IMR-90 (cell line): ENCODE measurements around the gene KCNMA1.

Experiments
- CEBPB ChIP-seq: IDR thresholded peaks from 2 replicates; pipeline ENCODE4 v1.6.1; 2012; ENCODE audit warnings: low read depth, low read length, improper control_type of control experiment
- CHD1 ChIP-seq: IDR thresholded peaks from 2 replicates; pipeline ENCODE4 v1.6.1; 2012; ENCODE audit warnings: low read depth, low read length, improper control_type of control experiment
- CTCF ChIP-seq: conservative IDR thresholded peaks from 2 replicates; pipeline ENCODE4 v1.5.1; 2012; ENCODE audit warnings: mild to moderate bottlenecking, low read depth, low read length, improper control_type of control experiment
- ELK1 ChIP-seq: fragments of 150-350 bp; IDR thresholded peaks from 2 replicates; pipeline ENCODE4 v1.6.1; 2016; ENCODE audit warnings: low read depth, mild to moderate bottlenecking, low read length, moderate library complexity, borderline replicate concordance
- FOS ChIP-seq: fragments of 150-350 bp; IDR thresholded peaks from 2 replicates; pipeline ENCODE4 v1.6.1; 2016; ENCODE audit warnings: low read depth, low read length
- MAFK ChIP-seq: IDR thresholded peaks from 2 replicates; pipeline ENCODE4 v1.6.1; 2012; ENCODE audit warnings: low read depth, low read length, improper control_type of control experiment
- MXI1 ChIP-seq: IDR thresholded peaks from 2 replicates; pipeline ENCODE4 v1.6.1; 2012; ENCODE audit warnings: low read depth, mild to moderate bottlenecking, low read length, moderate library complexity, borderline replicate concordance
- NFE2L2 ChIP-seq: fragments of 150-350 bp; IDR thresholded peaks from 2 replicates; pipeline ENCODE4 v1.6.1; 2016; ENCODE audit warnings: low read depth, mild to moderate bottlenecking, low read length
- POLR2A ChIP-seq: IDR thresholded peaks from 2 replicates; pipeline ENCODE4 v1.6.1; 2012; ENCODE audit warnings: mild to moderate bottlenecking, low read depth, low read length
- RAD21 ChIP-seq: IDR thresholded peaks from 2 replicates; pipeline ENCODE4 v1.6.1; 2012; ENCODE audit warnings: low read length, improper control_type of control experiment
- RCOR1 ChIP-seq: IDR thresholded peaks from 2 replicates; pipeline ENCODE4 v1.6.1; 2012; ENCODE audit warnings: mild to moderate bottlenecking, low read length, improper control_type of control experiment; ENCODE audit not compliant: insufficient replicate concordance
- RFX5 ChIP-seq: IDR thresholded peaks from 2 replicates; pipeline ENCODE4 v1.8.0; 2012; ENCODE audit warnings: low read depth, mild to moderate bottlenecking, low read length, moderate library complexity
- SMC3 ChIP-seq: fragments of 150-350 bp; IDR thresholded peaks from 2 replicates; pipeline ENCODE4 v1.6.1; 2016; ENCODE audit warnings: low read depth, mild to moderate bottlenecking, antibody characterized with exemption, low read length, moderate library complexity
- USF2 ChIP-seq: fragments of 150-350 bp; IDR thresholded peaks from 2 replicates; pipeline ENCODE4 v1.6.1; 2017; ENCODE audit warnings: mild to moderate bottlenecking, antibody characterized with exemption, low read length, low read depth

GRCh38 chr10:77442699-77443189 is 194.9 kb downstream of the KCNMA1 start:
- TF ChIP-seq CTCF = no peak
- TF ChIP-seq RAD21 = no peak
- no peak for TF ChIP-seq POLR2A
- TF ChIP-seq USF2 = no peak
- TF ChIP-seq MAFK = no peak
- TF ChIP-seq FOS = no peak
- TF ChIP-seq NFE2L2 = no peak
- TF ChIP-seq MXI1 = no peak
- no peak for TF ChIP-seq RFX5
- no peak for TF ChIP-seq CEBPB
- TF ChIP-seq RCOR1 = no peak
- TF ChIP-seq CHD1 = no peak
- TF ChIP-seq ELK1 = no peak
- TF ChIP-seq SMC3 = no peak
